IPS-15b (cell line): ENCODE results near the gene CLEC3A.
A peak's percentile ranks its signal among the peaks of the same experiment; 100 is the strongest.
"Not testable (repeated sequence)": the region's sequence is repeated elsewhere in the genome, so short reads cannot be mapped to it uniquely, and the experiment has no call there.

ENCODE experiments used
- H3K27me3 ChIP-seq: one replicate; pipeline ENCODE4 v1.6.1; 2013; ENCODE audit warnings: low read length; ENCODE audit not compliant: control insufficient read depth, insufficient read depth
- H3K36me3 ChIP-seq: one replicate; pipeline ENCODE4 v1.6.1; 2013; ENCODE audit warnings: low read length; ENCODE audit not compliant: control insufficient read depth, insufficient read depth
- H3K4me1 ChIP-seq: one replicate; pipeline ENCODE4 v1.6.1; 2013; ENCODE audit warnings: mild to moderate bottlenecking, low read length; ENCODE audit not compliant: control insufficient read depth, insufficient read depth
- H3K4me3 ChIP-seq: one replicate; pipeline ENCODE4 v1.5.1; 2013; ENCODE audit warnings: low read depth, low read length
- H3K9ac ChIP-seq: one replicate; pipeline ENCODE4 v1.6.1; 2013; ENCODE audit warnings: low read depth, mild to moderate bottlenecking, low read length
- H3K9me3 ChIP-seq: one replicate; pipeline ENCODE4 v1.6.1; 2013; ENCODE audit warnings: mild to moderate bottlenecking, low read length; ENCODE audit not compliant: control insufficient read depth, insufficient read depth

Gene CLEC3A

GRCh38 chr16:78022347-78023060 lies at the start of gene CLEC3A:
TSS of gene CLEC3A (plus strand) at chr16:78022548. CDS start at chr16:78022627, 79 bp downstream.
- Histone ChIP-seq H3K9ac (no peak within 1 kb of the TSS), H3K9me3 (no peaks in the 10 kb centered on the region), H3K27me3 (no peaks in the 10 kb centered on the region), H3K36me3 (no peaks in the 10 kb centered on the region), H3K4me1 (peaks cover 6% of the 10 kb centered on the region), H3K4me3 (no peak within 1 kb of the TSS)

- peaks cover 10% of the 10 kb centered on the region for H3K4me1 ChIP-seq
- no peak overlapping the region for H3K4me3 ChIP-seq
- no peak overlapping the region for H3K9ac ChIP-seq
- H3K27me3 ChIP-seq = no peaks in the 10 kb centered on the region
- no peaks in the 10 kb centered on the region for H3K9me3 ChIP-seq
- peaks cover 4% of the 10 kb centered on the region for H3K36me3 ChIP-seq
Observed at GRCh38 chr16:77974883-77975282, 47.5 kb upstream of the CLEC3A start.

- Histone ChIP-seq H3K4me1 (peaks cover 8% of the 10 kb centered on the region), H3K27me3 (no peaks in the 10 kb centered on the region), H3K4me3 (no peak overlapping the region), H3K9ac (no peak overlapping the region), H3K9me3 (no peaks in the 10 kb centered on the region), H3K36me3 (peaks cover 4% of the 10 kb centered on the region)
Observed at GRCh38 chr16:77975942-77976341, 46.4 kb upstream of the CLEC3A start.

- peaks cover 4% of the 10 kb centered on the region for H3K36me3 ChIP-seq
- no peaks in the 10 kb centered on the region for H3K27me3 ChIP-seq
- H3K4me1 ChIP-seq = peaks cover 3% of the 10 kb centered on the region
- H3K9me3 ChIP-seq = no peaks in the 10 kb centered on the region
- H3K9ac ChIP-seq = no peak overlapping the region
- H3K4me3 ChIP-seq = no peak overlapping the region
Observed at GRCh38 chr16:77977339-77977738, 45.0 kb upstream of the CLEC3A start.

- no peak overlapping the region for H3K4me3 ChIP-seq
- H3K9ac ChIP-seq = no peak overlapping the region
- H3K9me3 ChIP-seq = no peaks in the 10 kb centered on the region
- H3K4me1 ChIP-seq = no peaks in the 10 kb centered on the region
- no peaks in the 10 kb centered on the region for H3K36me3 ChIP-seq
- no peaks in the 10 kb centered on the region for H3K27me3 ChIP-seq
Observed at GRCh38 chr16:77985111-77985510, 37.2 kb upstream of the CLEC3A start.

- Histone ChIP-seq H3K36me3 (no peaks in the 10 kb centered on the region), H3K9ac (no peak overlapping the region), H3K27me3 (no peaks in the 10 kb centered on the region), H3K4me1 (no peaks in the 10 kb centered on the region), H3K9me3 (no peaks in the 10 kb centered on the region), H3K4me3 (no peak overlapping the region)
Observed at GRCh38 chr16:77986011-77986740, 36.2 kb upstream of the CLEC3A start.

GRCh38 chr16:77987810-77988209 lies 34.5 kb upstream of the CLEC3A start:
- Histone ChIP-seq H3K36me3 (no peaks in the 10 kb centered on the region), H3K4me3 (no peak overlapping the region), H3K9me3 (no peaks in the 10 kb centered on the region), H3K4me1 (no peaks in the 10 kb centered on the region), H3K9ac (no peak overlapping the region), H3K27me3 (no peaks in the 10 kb centered on the region)

GRCh38 chr16:77989846-77990245 lies 32.5 kb upstream of the CLEC3A start:
- Histone ChIP-seq H3K36me3 (no peaks in the 10 kb centered on the region), H3K4me3 (no peak overlapping the region), H3K27me3 (no peaks in the 10 kb centered on the region), H3K4me1 (peaks cover 8% of the 10 kb centered on the region), H3K9ac (no peak overlapping the region), H3K9me3 (no peaks in the 10 kb centered on the region)

GRCh38 chr16:77991701-77992100 lies 30.6 kb upstream of the CLEC3A start:
- Histone ChIP-seq H3K9ac (no peak overlapping the region), H3K9me3 (peaks cover 7% of the 10 kb centered on the region), H3K36me3 (no peaks in the 10 kb centered on the region), H3K27me3 (no peaks in the 10 kb centered on the region), H3K4me3 (no peak overlapping the region), H3K4me1 (peaks cover 8% of the 10 kb centered on the region)

- not testable (repeated sequence) for H3K27me3 ChIP-seq, H3K36me3 ChIP-seq, H3K4me1 ChIP-seq, H3K9ac ChIP-seq, H3K4me3 ChIP-seq
- H3K9me3 ChIP-seq = peaks cover 10% of the 10 kb centered on the region
Observed at GRCh38 chr16:77992381-77992780, 30.0 kb upstream of the CLEC3A start.

GRCh38 chr16:77993111-77993985 lies 29.0 kb upstream of the CLEC3A start:
- Histone ChIP-seq H3K9me3 (peaks cover 10% of the 10 kb centered on the region), H3K36me3 (no peaks in the 10 kb centered on the region), H3K4me1 (peaks cover 9% of the 10 kb centered on the region), H3K9ac (peak overlapping the region; percentile 47), H3K4me3 (no peak overlapping the region), H3K27me3 (no peaks in the 10 kb centered on the region)
